GM12865 (cell line): ENCODE measurements around the gene RAB3D.
"Not testable (repeated sequence)": the region's sequence is repeated elsewhere in the genome, so short reads cannot be mapped to it uniquely, and the experiment has no call there.

ENCODE experiments used
- DNase-seq: peaks from one replicate; pipeline ENCODE4 v3.0.0; 2010; ENCODE audit warnings: low read depth
- H3K4me3 ChIP-seq: 2 replicates; pipeline ENCODE4 v1.5.1; 2011; ENCODE audit warnings: mild to moderate bottlenecking, low read depth, low read length, control low read depth
- CTCF ChIP-seq: IDR thresholded peaks from 2 replicates; pipeline ENCODE4 v1.5.1; 2011; ENCODE audit warnings: low read length, control low read depth, low read depth, inconsistent platforms; ENCODE audit not compliant: insufficient read depth; ENCODE audit errors: missing control alignments

RAB3D gene

GRCh38 chr19:11356676-11357550 lies 17.5 kb upstream of the RAB3D start:
- no peak overlapping the region for H3K4me3 ChIP-seq
- no peak for DNase-seq
- no peak for TF ChIP-seq CTCF

- DNase-seq = no peak
- TF ChIP-seq CTCF = no peak
- H3K4me3 ChIP-seq = no peak overlapping the region
Observed at GRCh38 chr19:11356074-11356397, 16.6 kb upstream of the RAB3D start.

GRCh38 chr19:11355160-11356073 lies 16.0 kb upstream of the RAB3D start, which contains the start of gene PLPPR2:
Gene PLPPR2, plus strand, starts transcription at chr19:11355432. Its CDS starts 2,242 bp downstream, at chr19:11357674.
- H3K4me3 ChIP-seq = no peak within 1 kb of the TSS; the same call in 1 of the 2 replicates
- no peak for TF ChIP-seq CTCF
- peak; percentile 87 for DNase-seq

GRCh38 chr19:11354102-11354501 lies 14.6 kb upstream of the RAB3D start:
- not testable (repeated sequence) for DNase-seq, H3K4me3 ChIP-seq

GRCh38 chr19:11349171-11349570 lies 9.7 kb upstream of the RAB3D start:
- TF ChIP-seq CTCF = no peak
- no peak for DNase-seq

GRCh38 chr19:11347546-11348039 lies 8.1 kb upstream of the RAB3D start:
- H3K4me3 ChIP-seq = no peak overlapping the region
- no peak for TF ChIP-seq CTCF
- no peak for DNase-seq

More at GRCh38 chr19:11349171-11349570, 9.7 kb upstream of the RAB3D start:
- no peak overlapping the region for H3K4me3 ChIP-seq
